ENCODE results near the gene FMNL3.

FMNL3 gene

DNA sequence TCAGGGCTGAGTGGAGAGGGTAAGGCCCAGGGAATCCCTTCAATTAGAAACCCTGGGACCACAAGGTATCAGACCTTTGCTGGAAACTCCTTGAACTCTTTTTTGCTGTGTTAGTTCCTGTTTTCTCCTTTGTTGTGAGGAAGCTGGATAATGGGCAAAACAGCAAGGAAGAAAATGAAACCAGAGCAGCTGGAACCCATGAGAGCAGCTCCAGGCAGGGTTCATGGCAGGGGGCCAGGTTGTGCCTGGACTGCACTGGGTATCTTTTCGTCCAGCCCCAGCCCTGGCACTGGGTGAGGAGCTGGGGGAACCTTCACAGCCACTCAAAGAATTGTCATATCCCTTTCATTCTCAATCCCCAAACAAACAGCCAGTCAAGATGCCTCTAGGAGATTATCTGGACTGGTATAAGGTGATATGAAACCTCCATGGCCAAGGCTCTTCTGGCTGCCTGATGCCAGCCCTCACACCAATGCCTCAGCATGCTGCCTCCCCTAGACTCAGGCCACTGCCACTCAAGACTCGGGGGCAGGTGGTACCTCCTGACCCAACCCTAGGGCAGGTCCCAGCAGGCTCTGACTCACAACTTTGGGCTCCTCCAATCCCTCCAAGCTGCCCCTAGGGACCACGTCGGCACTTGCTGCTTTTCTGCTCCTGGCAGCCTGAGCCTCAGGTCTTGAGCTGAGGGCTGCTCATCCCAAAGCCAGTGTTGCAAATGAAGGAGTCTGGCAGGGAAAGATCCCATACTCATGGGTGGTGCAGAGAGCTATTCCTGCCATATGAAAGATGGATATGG lies 118.3 kb downstream of the FMNL3 start:
- no peak for DNase-seq

DNA sequence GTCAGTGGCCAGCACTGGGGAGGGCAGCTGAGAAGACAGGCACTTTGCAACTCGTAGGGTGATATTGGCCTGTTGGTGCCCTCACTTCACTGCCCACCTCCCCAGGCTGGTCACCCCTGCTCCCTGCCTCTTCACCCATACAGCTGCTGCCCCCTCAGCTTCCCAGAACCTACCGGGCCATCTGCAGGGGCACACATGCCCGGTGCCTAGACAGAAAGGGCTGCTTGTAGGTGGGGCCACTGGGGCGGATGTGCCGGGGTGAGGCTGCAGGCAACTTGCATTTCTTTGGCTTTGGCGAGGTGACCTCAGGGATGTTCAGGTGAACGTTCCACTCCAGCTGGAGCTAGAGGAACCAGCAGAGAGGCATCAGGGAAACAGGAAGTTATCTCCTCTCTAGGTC lies 118.9 kb downstream of the FMNL3 start:
- DNase-seq: no peak

DNA sequence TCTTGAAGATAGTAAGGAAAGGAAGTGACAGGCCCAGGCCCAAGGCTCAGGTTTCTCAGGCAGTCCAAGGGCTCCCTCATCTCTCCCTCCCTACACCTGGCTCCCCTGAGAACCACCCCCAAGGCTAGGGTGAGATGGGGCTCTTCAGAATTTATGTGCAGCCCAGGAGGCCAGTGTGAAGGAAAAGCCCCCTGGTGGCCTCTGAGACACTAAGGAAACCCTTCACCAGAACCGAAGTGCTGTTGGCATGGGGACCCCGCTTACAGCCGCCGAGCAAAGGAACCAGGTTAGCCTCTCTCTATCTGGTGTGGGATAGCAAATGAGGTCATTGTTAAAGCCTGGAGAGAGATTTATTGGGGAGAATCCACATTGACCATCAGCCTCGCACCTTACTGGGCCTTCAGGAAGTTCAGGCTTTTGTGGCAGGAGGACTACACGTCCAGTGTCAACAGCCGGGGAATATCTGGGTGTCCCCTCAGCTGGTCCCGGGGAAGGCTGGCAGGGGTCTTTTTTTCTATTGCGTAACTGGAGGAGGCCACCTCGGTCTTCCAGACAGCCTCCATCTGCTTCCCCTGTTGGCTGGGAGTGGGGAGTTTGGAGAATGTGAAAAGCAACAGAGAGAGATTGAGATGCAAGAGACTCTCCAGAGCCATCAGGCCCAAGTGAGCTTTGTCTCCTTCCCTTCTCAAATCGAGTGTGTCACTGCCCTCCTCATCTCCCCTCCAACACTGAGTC lies 119.9 kb downstream of the FMNL3 start:
- DNase-seq: no peak
